B cell (primary cell): ENCODE measurements around the gene XRCC6.
"Not testable (repeated sequence)": the region's sequence is repeated elsewhere in the genome, so short reads cannot be mapped to it uniquely, and the experiment has no call there.

Experiments used
- CTCF ChIP-seq: fragments of 200-600 bp; IDR thresholded peaks from one replicate; pipeline ENCODE4 v1.8.0; 2022; ENCODE audit warnings: antibody characterized with exemption, mild to moderate bottlenecking
- EZH2 ChIP-seq: IDR thresholded peaks from 2 replicates; pipeline ENCODE4 v1.6.1; 2012; ENCODE audit warnings: borderline replicate concordance, low read depth, mild to moderate bottlenecking, moderate library complexity, low read length; ENCODE audit not compliant: insufficient read depth, poor library complexity, severe bottlenecking

DNA sequence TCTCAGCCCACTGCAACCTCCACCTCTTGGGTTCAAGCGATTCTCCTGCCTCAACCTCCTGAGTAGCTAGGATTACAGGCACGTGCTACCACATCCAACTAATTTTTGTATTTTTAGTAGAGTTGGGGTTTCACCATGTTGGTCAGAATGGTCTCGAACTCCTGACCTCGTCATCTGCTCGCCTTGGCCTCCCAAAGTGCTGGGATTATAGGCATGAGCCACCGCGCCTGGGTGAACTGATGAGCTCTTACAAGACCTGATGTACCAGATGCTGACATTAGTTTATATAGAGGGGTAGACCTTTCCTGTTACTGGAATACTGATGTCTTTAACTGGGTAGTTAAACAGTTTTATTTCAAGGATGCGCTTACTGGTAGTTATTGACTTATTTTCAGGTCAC, 13.5 kb downstream of the XRCC6 start:
- TF ChIP-seq CTCF, EZH2: not testable (repeated sequence)
